ENCODE results near the gene HOXA5.

DNA sequence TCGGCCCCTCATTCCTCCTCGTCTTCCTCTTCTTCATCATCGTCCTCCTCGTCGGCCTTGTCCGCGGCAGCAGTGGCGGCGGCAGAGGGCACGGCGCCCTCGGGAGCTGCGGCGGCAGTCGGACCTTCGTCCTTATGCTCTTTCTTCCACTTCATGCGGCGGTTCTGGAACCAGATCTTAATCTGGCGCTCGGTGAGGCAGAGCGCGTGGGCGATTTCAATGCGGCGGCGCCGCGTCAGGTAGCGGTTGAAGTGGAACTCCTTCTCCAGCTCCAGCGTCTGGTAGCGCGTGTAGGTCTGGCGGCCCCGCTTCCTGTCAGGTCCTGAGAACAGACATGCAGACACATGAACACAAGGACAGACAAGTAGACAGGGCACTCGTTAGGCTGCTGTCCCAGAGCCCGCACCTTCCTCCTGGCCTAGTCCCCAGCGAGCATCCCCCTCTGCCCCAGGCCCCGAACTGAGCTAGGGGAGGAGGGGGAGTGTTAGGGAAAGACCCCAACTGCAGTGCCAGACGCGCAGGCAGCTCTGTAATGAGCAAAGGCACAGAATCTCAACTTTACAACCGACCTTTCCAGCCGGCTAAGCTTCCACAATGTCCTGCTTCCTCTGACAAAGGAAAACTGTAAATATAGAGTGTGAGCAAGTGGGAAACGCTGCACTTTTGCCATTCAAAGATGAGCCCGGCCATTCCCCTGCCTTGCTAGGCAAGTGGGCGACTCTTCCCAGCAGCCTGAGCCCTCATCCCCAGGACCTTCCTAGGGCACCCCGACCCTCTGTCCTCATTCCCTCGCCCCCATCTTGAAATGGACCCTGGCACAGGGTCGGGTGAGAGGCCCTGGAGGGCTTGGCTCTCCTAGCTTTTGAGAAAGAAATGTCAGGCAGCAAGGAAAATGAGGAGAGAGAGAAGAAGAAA, 11.7 kb upstream of the HOXA5 start:
- TF ChIP-seq, protein P1, sequence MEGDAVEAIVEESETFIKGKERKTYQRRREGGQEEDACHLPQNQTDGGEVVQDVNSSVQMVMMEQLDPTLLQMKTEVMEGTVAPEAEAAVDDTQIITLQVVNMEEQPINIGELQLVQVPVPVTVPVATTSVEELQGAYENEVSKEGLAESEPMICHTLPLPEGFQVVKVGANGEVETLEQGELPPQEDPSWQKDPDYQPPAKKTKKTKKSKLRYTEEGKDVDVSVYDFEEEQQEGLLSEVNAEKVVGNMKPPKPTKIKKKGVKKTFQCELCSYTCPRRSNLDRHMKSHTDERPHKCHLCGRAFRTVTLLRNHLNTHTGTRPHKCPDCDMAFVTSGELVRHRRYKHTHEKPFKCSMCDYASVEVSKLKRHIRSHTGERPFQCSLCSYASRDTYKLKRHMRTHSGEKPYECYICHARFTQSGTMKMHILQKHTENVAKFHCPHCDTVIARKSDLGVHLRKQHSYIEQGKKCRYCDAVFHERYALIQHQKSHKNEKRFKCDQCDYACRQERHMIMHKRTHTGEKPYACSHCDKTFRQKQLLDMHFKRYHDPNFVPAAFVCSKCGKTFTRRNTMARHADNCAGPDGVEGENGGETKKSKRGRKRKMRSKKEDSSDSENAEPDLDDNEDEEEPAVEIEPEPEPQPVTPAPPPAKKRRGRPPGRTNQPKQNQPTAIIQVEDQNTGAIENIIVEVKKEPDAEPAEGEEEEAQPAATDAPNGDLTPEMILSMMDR (conservative IDR thresholded peaks at IDR 0.05; ENCODE audit: low read depth, low read length), result no peak
- no peak for TF ChIP-seq EZH2 (IDR thresholded peaks at IDR 0.05; ENCODE audit: low read length, unreplicated experiment)
- no peak for TF ChIP-seq EZH2phosphoT487 (IDR thresholded peaks at IDR 0.05; ENCODE audit: borderline replicate concordance, low read length)

Measured in PC-3 (cell line).